WTC11 (cell line): Measurements from ENCODE around the gene TMEM184A. TPM values are rescaled to one million over a fixed set of nuclear protein-coding genes. Genes with fewer than 3 reads are reported as not detected.

ENCODE experiments used
- ATAC-seq: fragments of 200-7000 bp; cut with Tn5 transposase; 2 replicates; pipeline ENCODE4 v1.10.0; 2021; ENCODE audit warnings: mild to moderate bottlenecking, moderate library complexity
- CTCF ChIA-PET: fragments of 300-600 bp; sonication (Branson Sonifier 250); formaldehyde crosslinking; loops from one replicate; lab custom pipeline; 2021; ENCODE audit warnings: antibody characterized with exemption; lab: Charles Lee
- POLR2A ChIA-PET: fragments of 350-600 bp; sonication (Branson Sonifier 250); formaldehyde crosslinking; loops from one replicate; lab custom pipeline; 2021; ENCODE audit warnings: antibody characterized with exemption; lab: Charles Lee
- DNase-seq: peaks from one replicate; pipeline ENCODE4 v3.0.0; 2021; ENCODE audit warnings: low spot score
- H3K27ac Mint-ChIP-seq: 2 replicates; pipeline ENCODE4 v1.8.0; 2021; ENCODE audit warnings: mixed read lengths
- H3K27me3 Mint-ChIP-seq: 2 replicates; pipeline ENCODE4 v1.8.0; 2021; ENCODE audit warnings: low read depth, mild to moderate bottlenecking, moderate library complexity, mixed read lengths
- H3K36me3 Mint-ChIP-seq: 2 replicates; pipeline ENCODE4 v1.8.0; 2021; ENCODE audit warnings: mixed read lengths
- H3K4me1 Mint-ChIP-seq: 2 replicates; pipeline ENCODE4 v1.8.0; 2022; ENCODE audit warnings: mixed read lengths
- H3K4me3 Mint-ChIP-seq: 2 replicates; pipeline ENCODE4 v1.8.0; 2021; ENCODE audit warnings: mild to moderate bottlenecking, moderate library complexity, mixed read lengths
- H3K9me3 Mint-ChIP-seq: 2 replicates; pipeline ENCODE4 v1.8.0; 2021; ENCODE audit warnings: mixed read lengths
- AR ChIP-seq: fragments of 250-450 bp; sonication (Bioruptor Pico); IDR thresholded peaks from 2 replicates; pipeline ENCODE4 v1.9.0; 2021; ENCODE audit warnings: mild to moderate bottlenecking
- ATF1 ChIP-seq: sonication (generic); formaldehyde crosslinking; IDR thresholded peaks from 2 replicates; pipeline ENCODE4 v1.8.1; 2023; ENCODE audit warnings: mild to moderate bottlenecking, moderate library complexity, missing genetic modification reagents
- CBFB ChIP-seq: sonication (generic); formaldehyde crosslinking; IDR thresholded peaks from 2 replicates; pipeline ENCODE4 v1.8.1; 2022; ENCODE audit warnings: mild to moderate bottlenecking, low read depth, missing genetic modification reagents
- CTCF ChIP-seq: fragments of 200-600 bp; IDR thresholded peaks from 2 replicates; pipeline ENCODE4 v1.8.0; 2022; ENCODE audit warnings: antibody characterized with exemption
- EMX1 ChIP-seq: fragments of 250-450 bp; sonication (Bioruptor Pico); IDR thresholded peaks from 2 replicates; pipeline ENCODE4 v1.8.0; 2021; ENCODE audit warnings: mild to moderate bottlenecking
- HMGA2 ChIP-seq: fragments of 250-450 bp; sonication (Bioruptor Pico); IDR thresholded peaks from 2 replicates; pipeline ENCODE4 v1.4.0; 2021; ENCODE audit warnings: mild to moderate bottlenecking, moderate library complexity
- IRF2 ChIP-seq: sonication (generic); formaldehyde crosslinking; IDR thresholded peaks from 2 replicates; pipeline ENCODE4 v1.8.0; 2022; ENCODE audit warnings: low read depth, missing genetic modification reagents, borderline replicate concordance
- JUN ChIP-seq: sonication (generic); formaldehyde crosslinking; IDR thresholded peaks from 2 replicates; pipeline ENCODE4 v1.8.0; 2023; ENCODE audit warnings: mild to moderate bottlenecking, missing genetic modification reagents
- NFATC4 ChIP-seq: fragments of 250-450 bp; sonication (Bioruptor Pico); IDR thresholded peaks from 2 replicates; pipeline ENCODE4 v1.9.0; 2021; ENCODE audit warnings: mild to moderate bottlenecking
- SMAD4 ChIP-seq: sonication (generic); formaldehyde crosslinking; IDR thresholded peaks from 2 replicates; pipeline ENCODE4 v1.8.0; 2022; ENCODE audit warnings: mild to moderate bottlenecking, missing genetic modification reagents
- SOX15 ChIP-seq: fragments of 250-450 bp; sonication (Bioruptor Pico); IDR thresholded peaks from 2 replicates; pipeline ENCODE4 v1.9.0; 2021; ENCODE audit warnings: mild to moderate bottlenecking
- TEAD4 ChIP-seq: sonication (generic); formaldehyde crosslinking; IDR thresholded peaks from 2 replicates; pipeline ENCODE4 v1.8.0; 2022; ENCODE audit warnings: mild to moderate bottlenecking, missing genetic modification reagents
- USF1 ChIP-seq: sonication (generic); formaldehyde crosslinking; IDR thresholded peaks from 2 replicates; pipeline ENCODE4 v1.8.0; 2022; ENCODE audit warnings: mild to moderate bottlenecking, missing genetic modification reagents
- ZMAT4 ChIP-seq: fragments of 250-450 bp; sonication (Bioruptor Pico); IDR thresholded peaks from 2 replicates; pipeline ENCODE4 v1.9.0; 2021; ENCODE audit warnings: mild to moderate bottlenecking
- ZNF138 ChIP-seq: sonication (generic); formaldehyde crosslinking; conservative IDR thresholded peaks from 2 replicates; pipeline ENCODE4 v1.8.1; 2022; ENCODE audit warnings: mild to moderate bottlenecking, moderate library complexity, missing genetic modification reagents
- ZNF232 ChIP-seq: sonication (generic); formaldehyde crosslinking; IDR thresholded peaks from 2 replicates; pipeline ENCODE4 v1.8.0; 2022; ENCODE audit warnings: mild to moderate bottlenecking, missing genetic modification reagents
- ZNF317 ChIP-seq: sonication (generic); formaldehyde crosslinking; IDR thresholded peaks from 2 replicates; pipeline ENCODE4 v1.8.1; 2023; ENCODE audit warnings: low read depth, mild to moderate bottlenecking, moderate library complexity, missing genetic modification reagents, borderline replicate concordance
- ZNF423 ChIP-seq: fragments of 250-450 bp; sonication (Bioruptor Pico); IDR thresholded peaks from 2 replicates; pipeline ENCODE4 v2.1.2; 2022; ENCODE audit warnings: mild to moderate bottlenecking, moderate library complexity
- total RNA-seq: library from RNA; stranded (reverse); gene quantifications from 3 replicates; pipeline ENCODE4 v1.2.3, GENCODE V29; 2021

The TMEM184A gene
- total RNA-seq, 1 experiment from 2014 or later, result 1.4 TPM

GRCh38 chr7:1553512-1554210, 2.3 kb downstream of the TMEM184A start:
- no peaks in the 10 kb centered on the region for H3K27me3 Mint-ChIP-seq
- peaks cover 5% of the 10 kb centered on the region for H3K4me1 Mint-ChIP-seq
- no peak for DNase-seq
- H3K4me3 Mint-ChIP-seq, result no peak overlapping the region
- H3K27ac Mint-ChIP-seq, result no peak overlapping the region; the same call in 1 of the 2 replicates
- POLR2A ChIA-PET, result interaction anchor here (0.6 kb wide), 1 partner anchor 527 kb away, joined by 4 read pairs; no protein-coding TSS in a partner anchor
- CTCF ChIA-PET, result interaction anchor here (0.8 kb wide), 1 partner anchor 12 kb away, joined by 3 read pairs; no protein-coding TSS in a partner anchor
- no peaks in the 10 kb centered on the region for H3K9me3 Mint-ChIP-seq
- H3K36me3 Mint-ChIP-seq, result no peaks in the 10 kb centered on the region
- no peak for ATAC-seq
- TF ChIP-seq TEAD4 (CRISPR knock-in tag) (no peak), ZMAT4 (CRISPR knock-in tag) (no peak), NFATC4 (no peak)

- CTCF ChIA-PET, result interaction anchor here (0.5 kb wide), 1 partner anchor 1167 kb away, joined by 3 read pairs; no protein-coding TSS in a partner anchor
Observed at GRCh38 chr7:1552200-1552599, 3.8 kb downstream of the TMEM184A start.

GRCh38 chr7:1550846-1551155, 5.2 kb downstream of the TMEM184A start:
- H3K27me3 Mint-ChIP-seq, result no peaks in the 10 kb centered on the region

More at GRCh38 chr7:1552200-1552599, 3.8 kb downstream of the TMEM184A start:
- no peak overlapping the region for H3K27ac Mint-ChIP-seq
- DNase-seq (no peak), ATAC-seq (no peak)
- H3K36me3 Mint-ChIP-seq, result no peaks in the 10 kb centered on the region
- no peaks in the 10 kb centered on the region for H3K27me3 Mint-ChIP-seq
- POLR2A ChIA-PET, result no interaction called here
- peaks cover 5% of the 10 kb centered on the region for H3K4me1 Mint-ChIP-seq
- no peak overlapping the region for H3K4me3 Mint-ChIP-seq
- TF ChIP-seq SMAD4 (CRISPR knock-in tag), result no peak
- no peak for TF ChIP-seq SOX15
- TF ChIP-seq USF1 (CRISPR knock-in tag), result no peak
- no peak for TF ChIP-seq ZNF138 (CRISPR knock-in tag)
- no peak for TF ChIP-seq HMGA2 (CRISPR knock-in tag)
- no peaks in the 10 kb centered on the region for H3K9me3 Mint-ChIP-seq

GRCh38 chr7:1550005-1550845, 5.8 kb downstream of the TMEM184A start:
- Mint-ChIP-seq H3K27ac (no peak overlapping the region), H3K4me1 (peaks cover under 1% of the 10 kb centered on the region; the same call in 1 of the 2 replicates), H3K36me3 (no peaks in the 10 kb centered on the region), H3K4me3 (no peak overlapping the region), H3K9me3 (no peaks in the 10 kb centered on the region), H3K27me3 (no peaks in the 10 kb centered on the region)
- TF ChIP-seq HMGA2 (CRISPR knock-in tag), result no peak
- POLR2A ChIA-PET, result no interaction called here
- DNase-seq (no peak), ATAC-seq (no peak)
- CTCF ChIA-PET, result interaction anchor here (0.9 to 1.1 kb wide), 2 partner anchors 8 to 76 kb away, joined by 3 to 5 read pairs; no protein-coding TSS in a partner anchor

More at GRCh38 chr7:1550846-1551155, 5.2 kb downstream of the TMEM184A start:
- peaks cover 3% of the 10 kb centered on the region; the same call in 1 of the 2 replicates for H3K4me1 Mint-ChIP-seq
- TF ChIP-seq CBFB (CRISPR knock-in tag), result no peak
- no peak for TF ChIP-seq ATF1 (CRISPR knock-in tag)
- no peak for TF ChIP-seq ZNF423 (CRISPR knock-in tag)
- no peaks in the 10 kb centered on the region for H3K9me3 Mint-ChIP-seq
- H3K27ac Mint-ChIP-seq, result no peak overlapping the region
- no peak for DNase-seq
- CTCF ChIA-PET, result interaction anchor here (0.9 kb wide), 1 partner anchor 8 kb away, joined by 3 read pairs; no protein-coding TSS in a partner anchor
- POLR2A ChIA-PET, result no interaction called here
- no peak overlapping the region for H3K4me3 Mint-ChIP-seq
- no peak for ATAC-seq
- no peaks in the 10 kb centered on the region for H3K36me3 Mint-ChIP-seq

- Mint-ChIP-seq H3K27me3 (no peaks in the 10 kb centered on the region), H3K27ac (no peak overlapping the region), H3K36me3 (no peaks in the 10 kb centered on the region), H3K9me3 (no peaks in the 10 kb centered on the region), H3K4me3 (no peak overlapping the region), H3K4me1 (no peaks in the 10 kb centered on the region)
- DNase-seq, result no peak
- ChIA-PET POLR2A (no interaction called here), CTCF (interaction anchor here (0.9 to 1.3 kb wide), 3 partner anchors 9 to 75 kb away, joined by 3 to 5 read pairs (median 5); no protein-coding TSS in a partner anchor)
- ATAC-seq, result no peak
- no peak for TF ChIP-seq EMX1
- TF ChIP-seq ZNF317 (CRISPR knock-in tag), result no peak
- TF ChIP-seq AR (CRISPR knock-in tag), result no peak
- TF ChIP-seq JUN (CRISPR knock-in tag), result no peak
- TF ChIP-seq ZNF232 (CRISPR knock-in tag), result no peak
- no peak for TF ChIP-seq CTCF
- no peak for TF ChIP-seq IRF2
Observed at GRCh38 chr7:1549357-1550004, 6.5 kb downstream of the TMEM184A start.
